Amygdala (tissue), 56 donors: ENCODE data around the gene FRY.

Experiments
- DNase-seq, 56 donors: peaks; one replicate each; lab custom pipeline; 2025; lab: John Stamatoyannopoulos, UW

Gene FRY

GRCh38 chr13:32075170-32075851 lies 43.7 kb downstream of the FRY start:
- no peak for DNase-seq

GRCh38 chr13:32079587-32079986 lies 48.0 kb downstream of the FRY start:
- no peak for DNase-seq

GRCh38 chr13:32080328-32080744 lies 48.8 kb downstream of the FRY start:
- DNase-seq = no peak

GRCh38 chr13:32081591-32081990 lies 50.0 kb downstream of the FRY start:
- no peak for DNase-seq

GRCh38 chr13:32086366-32086765 lies 54.8 kb downstream of the FRY start:
- DNase-seq = no peak

- DNase-seq = no peak
These were observed 55.3 kb downstream of the FRY start for GRCh38 chr13:32086791-32087441.

- no peak for DNase-seq
These were observed 56.6 kb downstream of the FRY start for GRCh38 chr13:32087955-32088747.

- DNase-seq = no peak
These were observed 60.9 kb downstream of the FRY start for GRCh38 chr13:32092496-32092895.

- no peak for DNase-seq
These were observed 61.4 kb downstream of the FRY start for GRCh38 chr13:32093006-32093405.

GRCh38 chr13:32098272-32098671 lies 66.7 kb downstream of the FRY start:
- DNase-seq = no peak

GRCh38 chr13:32105653-32106313 lies 74.2 kb downstream of the FRY start:
- DNase-seq = no peak

GRCh38 chr13:32107474-32107873 lies 75.9 kb downstream of the FRY start:
- DNase-seq = no peak

- DNase-seq = no peak
These were observed 76.4 kb downstream of the FRY start for GRCh38 chr13:32107973-32108372.

- no peak for DNase-seq
These were observed 82.0 kb downstream of the FRY start for GRCh38 chr13:32113532-32113931.

GRCh38 chr13:32114284-32114950 lies 82.8 kb downstream of the FRY start:
- no peak for DNase-seq

- no peak for DNase-seq
These were observed 83.5 kb downstream of the FRY start for GRCh38 chr13:32115066-32115465.

GRCh38 chr13:32116210-32116609 lies 84.6 kb downstream of the FRY start:
- DNase-seq = no peak

GRCh38 chr13:32117001-32117400 lies 85.4 kb downstream of the FRY start:
- DNase-seq = no peak

GRCh38 chr13:32117701-32118100 lies 86.1 kb downstream of the FRY start:
- DNase-seq = no peak

GRCh38 chr13:32121316-32121715 lies 89.7 kb downstream of the FRY start:
- no peak for DNase-seq

- no peak for DNase-seq
These were observed 93.2 kb downstream of the FRY start for GRCh38 chr13:32124743-32125142.
